ENCODE measurements around the gene SYCE1L. TPM values are rescaled to one million over a fixed set of nuclear protein-coding genes. Genes with fewer than 3 reads are reported as not detected.
"Not testable (repeated sequence)": the region's sequence is repeated elsewhere in the genome, so short reads cannot be mapped to it uniquely, and the experiment has no call there.

SYCE1L gene
- total and polyA plus RNA-seq, 2 of the 4 experiments (the other 2 are of a cell fraction) = 0.10 TPM; not detected in 1

GRCh38 chr16:77186298-77186697, 12.9 kb upstream of the SYCE1L start:
- dilution Hi-C loops (cut with HindIII; ENCODE audit: low sequenced_read_pairs, unreplicated experiment); H2BK120ac ChIP-seq (ENCODE audit: low read depth, low read length); DNase-seq; H3K9me1 ChIP-seq (ENCODE audit: insufficient read depth, low read length); CTCF ChIA-PET; H4K20me1 ChIP-seq (ENCODE audit: insufficient read depth, low read length); H2BK5ac ChIP-seq (ENCODE audit: low read depth, low read length, poor library complexity, severe bottlenecking); H2AK5ac ChIP-seq (ENCODE audit: low read depth, low read length); H2AFZ ChIP-seq (replicated peaks; ENCODE audit: low read length, poor library complexity); H3K18ac ChIP-seq (ENCODE audit: low read depth, low read length); H3K9me3 ChIP-seq (ENCODE audit: control insufficient read depth, insufficient read depth, low read length); H3K23ac ChIP-seq (ENCODE audit: low read depth, low read length); H4K8ac ChIP-seq (ENCODE audit: low read depth in 2 of 2, low read length in 2 of 2); H3K4me3 ChIP-seq (ENCODE audit: insufficient read depth, low read depth, low read length); H3K4me2 ChIP-seq (ENCODE audit: low read depth, low read length); H4K5ac ChIP-seq (ENCODE audit: low read depth, low read length); H3K79me1 ChIP-seq (ENCODE audit: low read depth in 1 of 2, low read length in 2 of 2); H3K36me3 ChIP-seq (ENCODE audit: control insufficient read depth, insufficient read depth, low read length); intact Hi-C loops (cut with micrococcal nuclease); H3K4me1 ChIP-seq (ENCODE audit: control insufficient read depth, insufficient read depth, low read length); in situ Hi-C loops (cut with MboI; ENCODE audit: low sequenced_read_pairs); POLR2A ChIA-PET (ENCODE audit: unreplicated experiment); ATAC-seq (ENCODE audit: low read depth); H3K27ac ChIP-seq (ENCODE audit: insufficient read depth, low read length); H4K91ac ChIP-seq (ENCODE audit: insufficient read depth, low read depth, low read length); H3K4ac ChIP-seq (ENCODE audit: low read depth, low read length); H3K56ac ChIP-seq (ENCODE audit: extremely low read depth, insufficient read depth, low read length); H3K27me3 ChIP-seq (ENCODE audit: control insufficient read depth, insufficient read depth, low read length); H2BK20ac ChIP-seq (ENCODE audit: low read depth, low read length); BruUV-seq (replicated peaks); H2AK9ac ChIP-seq (replicated peaks; ENCODE audit: low read depth, low read length, poor library complexity); H3K14ac ChIP-seq (replicated peaks; ENCODE audit: low read depth, low read length); H2BK15ac ChIP-seq (ENCODE audit: low read depth, low read length); H3K9ac ChIP-seq (ENCODE audit: low read depth, low read length): not testable (repeated sequence)
- no CpG with 5 or more reads among the region's 1 CpG for WGBS, 2 experiments (ENCODE audit: extremely low coverage in 2 of 2, insufficient read length in 1 of 2)

Data from IMR-90 (cell line).